ENCODE measurements around the gene C4A.
A peak's percentile ranks its signal among the peaks of the same experiment; 100 is the strongest.
"Not testable (repeated sequence)": the region's sequence is repeated elsewhere in the genome, so short reads cannot be mapped to it uniquely, and the experiment has no call there.

Gene C4A

DNA sequence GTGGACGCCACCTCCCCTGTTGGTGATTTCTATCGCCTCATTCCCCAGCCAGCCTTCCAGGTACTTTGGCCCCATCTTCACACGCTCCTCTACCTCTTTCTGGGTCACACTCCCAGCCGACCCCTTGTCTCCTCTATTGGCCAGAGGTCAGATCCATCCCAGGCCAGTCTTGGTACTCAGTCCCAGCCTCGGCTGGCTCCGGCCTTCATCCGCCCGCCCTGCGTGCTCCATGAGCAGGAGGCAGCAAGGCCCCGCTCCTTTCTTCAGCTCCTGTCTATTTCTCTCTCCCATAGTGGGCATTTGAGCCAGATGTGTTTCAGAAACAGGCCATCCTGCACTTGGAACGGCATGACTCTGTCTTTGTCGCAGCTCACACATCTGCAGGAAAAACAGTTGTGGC, 20.2 kb upstream of the C4A start:
- no peak for DNase-seq (ENCODE audit: low read depth)

DNA sequence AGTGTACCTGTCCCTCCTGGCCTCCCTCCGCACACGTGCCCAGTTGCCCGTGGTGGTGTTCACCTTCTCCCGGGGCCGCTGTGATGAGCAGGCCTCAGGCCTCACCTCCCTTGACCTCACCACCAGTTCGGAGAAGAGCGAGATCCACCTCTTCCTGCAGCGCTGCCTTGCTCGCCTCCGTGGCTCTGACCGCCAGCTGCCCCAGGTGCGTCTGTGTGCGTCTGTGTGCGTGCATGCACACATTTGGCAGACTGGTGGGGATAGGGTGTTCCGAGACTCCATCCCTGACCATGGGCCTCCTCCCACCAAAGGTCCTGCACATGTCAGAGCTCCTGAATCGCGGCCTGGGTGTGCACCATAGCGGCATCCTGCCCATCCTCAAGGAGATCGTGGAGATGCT, 17.9 kb upstream of the C4A start:
- DNase-seq (ENCODE audit: low read depth): no peak

- no peak for DNase-seq (ENCODE audit: low read depth)
Observed at GRCh38 chr6:31965700-31966099, 16.2 kb upstream of the C4A start.

GRCh38 chr6:31966506-31966905, 15.4 kb upstream of the C4A start:
- no peak for DNase-seq (ENCODE audit: low read depth)

DNA sequence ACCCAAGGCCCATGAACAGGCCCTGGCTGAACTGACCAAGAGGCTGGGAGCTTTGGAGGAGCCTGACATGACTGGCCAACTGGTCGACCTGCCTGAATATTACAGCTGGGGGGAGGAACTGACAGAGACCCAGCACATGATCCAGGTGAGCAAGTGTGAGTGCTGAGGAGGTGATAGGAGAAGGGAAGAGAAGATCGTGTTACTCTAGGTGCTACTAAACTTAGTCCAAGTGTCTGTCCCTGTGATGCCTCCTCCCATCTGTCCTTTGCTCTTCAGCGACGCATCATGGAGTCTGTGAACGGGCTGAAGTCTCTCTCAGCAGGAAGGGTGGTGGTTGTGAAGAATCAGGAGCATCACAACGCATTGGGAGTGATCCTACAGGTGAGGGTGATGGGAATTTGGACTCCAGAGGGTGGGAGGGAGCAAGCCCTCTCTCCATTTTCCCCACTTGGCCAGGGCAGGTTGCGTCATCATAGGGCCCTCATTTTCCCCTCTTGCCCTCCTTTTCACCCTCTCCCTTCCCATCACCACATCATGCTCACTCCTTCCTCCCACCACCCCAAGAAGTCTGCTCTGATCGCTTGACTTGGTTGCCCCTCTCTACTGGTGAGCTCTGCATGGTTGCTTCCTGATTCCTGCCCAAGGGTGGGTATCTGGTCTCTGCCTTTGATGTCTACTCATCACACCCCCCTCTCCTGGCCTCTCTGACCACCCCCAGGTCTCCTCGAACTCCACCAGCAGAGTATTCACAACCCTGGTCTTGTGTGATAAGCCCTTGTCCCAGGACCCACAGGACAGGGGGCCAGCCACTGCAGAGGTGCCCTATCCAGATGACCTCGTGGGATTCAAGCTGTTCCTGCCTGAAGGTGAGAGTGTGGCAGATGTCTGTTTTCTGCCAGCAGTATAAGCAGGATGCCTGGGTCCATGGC, 14.6 kb upstream of the C4A start:
- DNase-seq (ENCODE audit: low read depth): no peak

GRCh38 chr6:31967926-31968320, 13.9 kb upstream of the C4A start:
- no peak for DNase-seq (ENCODE audit: low read depth)

- no peak for DNase-seq (ENCODE audit: low read depth)
Observed at GRCh38 chr6:31968326-31968725, 13.5 kb upstream of the C4A start.

- DNase-seq (ENCODE audit: low read depth): no peak
Observed at GRCh38 chr6:31968791-31969711, 12.8 kb upstream of the C4A start.

- DNase-seq (ENCODE audit: low read depth): no peak
Observed at GRCh38 chr6:31969712-31970603, 11.9 kb upstream of the C4A start.

DNA sequence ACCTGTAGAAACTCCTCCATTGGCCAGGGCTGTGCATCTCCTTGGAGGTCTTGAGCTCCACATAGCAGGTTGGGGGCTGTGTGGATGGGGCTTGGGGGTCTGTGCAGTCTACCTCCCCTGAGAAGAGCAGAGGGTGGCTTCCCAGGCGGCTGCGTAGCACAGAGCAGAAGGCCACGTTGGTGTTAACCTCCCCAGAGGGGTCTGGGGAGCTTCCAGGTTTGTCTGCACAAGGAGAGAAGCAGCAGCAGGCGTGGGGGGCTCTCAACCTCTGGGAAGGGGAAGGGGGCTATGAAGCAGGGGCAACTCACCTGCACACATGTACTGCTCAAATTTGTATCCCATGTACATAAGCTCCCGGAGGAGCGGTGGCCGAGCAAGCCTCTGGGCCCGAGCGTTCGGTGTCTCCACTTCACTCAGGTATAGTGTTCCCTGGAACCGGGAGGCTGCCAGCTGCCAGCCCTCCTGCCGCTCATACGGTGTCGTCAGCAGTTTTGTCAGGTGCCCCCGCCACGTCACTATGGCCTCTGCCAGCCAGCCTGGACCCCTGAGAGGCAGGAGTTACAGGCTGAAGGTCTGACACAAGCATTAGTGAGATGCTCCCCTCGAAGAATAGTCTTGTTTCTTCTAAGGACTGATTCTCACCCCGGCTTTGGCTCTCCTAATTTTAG, 11.1 kb upstream of the C4A start:
- DNase-seq (ENCODE audit: low read depth): no peak

GRCh38 chr6:31971279-31971992, 10.4 kb upstream of the C4A start:
- no peak for DNase-seq (ENCODE audit: low read depth)

GRCh38 chr6:31971993-31972708, 9.7 kb upstream of the C4A start, which contains the start of gene DXO:
DXO (minus strand) TSS chr6:31972138; CDS start chr6:31971675, 463 bp downstream.
- peak; percentile 98 for DNase-seq (ENCODE audit: low read depth)

DNA sequence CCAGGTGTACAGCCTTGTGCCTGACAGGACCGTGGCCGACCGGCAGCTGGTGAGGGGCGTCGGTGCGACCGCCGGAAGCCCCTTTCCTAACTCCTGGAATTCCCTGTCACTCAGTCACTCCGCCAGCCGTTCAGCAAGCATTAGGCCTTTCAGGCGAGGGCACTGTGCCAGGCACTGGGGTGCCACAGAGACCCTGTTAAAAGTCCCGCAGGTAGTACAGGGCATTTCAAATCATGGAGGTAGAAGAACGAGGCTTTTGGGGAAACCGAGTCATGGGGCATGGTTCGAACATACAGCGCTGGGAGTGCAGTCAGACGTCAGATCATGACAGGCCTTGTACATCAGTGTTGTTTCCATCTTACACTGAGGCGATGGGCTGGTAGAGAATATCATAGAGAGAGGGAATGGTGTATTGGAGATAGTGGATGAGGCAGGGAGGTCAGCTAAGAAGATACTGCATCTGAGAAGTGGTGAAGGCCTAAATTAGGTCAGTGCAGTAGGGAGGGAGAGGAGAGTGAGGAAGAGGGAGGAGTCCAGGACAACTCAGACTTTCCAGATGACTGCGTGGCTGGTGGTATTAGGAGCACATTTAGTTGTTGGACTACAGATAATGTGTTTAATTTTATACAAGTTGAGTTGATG, 9.0 kb upstream of the C4A start:
- no peak for DNase-seq (ENCODE audit: low read depth)

DNA sequence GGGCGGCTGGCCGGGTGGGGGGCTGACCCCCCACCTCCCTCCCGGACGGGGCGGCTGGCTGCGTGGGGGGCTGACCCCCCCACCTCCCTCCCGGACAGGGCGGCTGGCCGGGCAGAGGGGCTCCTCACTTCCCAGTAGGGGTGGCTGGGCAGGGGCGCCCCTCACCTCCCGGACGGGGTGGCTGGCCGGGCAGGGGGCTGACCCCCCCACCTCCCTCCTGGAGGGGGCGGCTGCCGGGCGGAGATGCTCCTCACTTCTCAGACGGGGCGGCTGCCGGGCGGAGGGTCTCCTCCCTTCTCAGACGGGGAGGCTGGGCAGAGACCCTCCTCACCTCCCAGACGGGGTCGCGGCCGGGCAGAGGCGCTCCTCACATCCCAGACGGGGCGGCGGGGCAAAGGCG, 5.8 kb upstream of the C4A start:
- DNase-seq (ENCODE audit: low read depth): not testable (repeated sequence)

GRCh38 chr6:31977816-31978431, 3.9 kb upstream of the C4A start:
- no peak for DNase-seq (ENCODE audit: low read depth)

- no peak for DNase-seq (ENCODE audit: low read depth)
Observed at GRCh38 chr6:31978831-31979230, 3.0 kb upstream of the C4A start.

DNA sequence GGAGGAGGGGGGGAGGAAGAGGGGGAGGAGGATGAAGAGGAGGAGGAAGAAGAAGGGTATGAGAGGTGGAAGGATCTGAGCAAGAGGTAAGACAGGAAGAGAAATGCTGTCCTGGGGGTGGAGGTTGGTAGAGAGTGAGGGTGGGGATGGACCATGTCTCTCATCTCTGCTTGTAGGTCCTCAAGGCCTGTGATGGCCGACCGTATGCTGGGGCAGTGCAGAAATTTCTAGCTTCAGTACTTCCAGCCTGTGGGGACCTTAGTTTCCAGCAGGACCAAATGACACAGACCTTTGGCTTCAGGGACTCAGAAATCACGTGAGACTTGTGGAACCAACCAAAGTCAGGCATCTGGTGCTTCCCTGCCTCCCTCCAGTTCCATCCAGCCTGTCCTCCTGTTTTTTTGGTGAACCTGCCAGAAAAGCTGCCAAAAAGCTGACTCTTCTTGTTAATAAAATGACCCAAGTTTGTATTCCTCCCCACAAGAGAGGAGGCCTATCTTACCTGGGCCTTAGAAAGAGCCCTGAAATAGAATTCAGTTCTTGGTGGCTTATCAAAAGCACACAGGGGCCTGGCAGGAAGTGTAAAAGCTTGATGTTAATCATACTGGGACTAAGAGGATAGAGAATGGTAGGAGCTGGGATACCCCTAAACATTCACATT, 2.5 kb upstream of the C4A start:
- no peak for DNase-seq (ENCODE audit: low read depth)

DNA sequence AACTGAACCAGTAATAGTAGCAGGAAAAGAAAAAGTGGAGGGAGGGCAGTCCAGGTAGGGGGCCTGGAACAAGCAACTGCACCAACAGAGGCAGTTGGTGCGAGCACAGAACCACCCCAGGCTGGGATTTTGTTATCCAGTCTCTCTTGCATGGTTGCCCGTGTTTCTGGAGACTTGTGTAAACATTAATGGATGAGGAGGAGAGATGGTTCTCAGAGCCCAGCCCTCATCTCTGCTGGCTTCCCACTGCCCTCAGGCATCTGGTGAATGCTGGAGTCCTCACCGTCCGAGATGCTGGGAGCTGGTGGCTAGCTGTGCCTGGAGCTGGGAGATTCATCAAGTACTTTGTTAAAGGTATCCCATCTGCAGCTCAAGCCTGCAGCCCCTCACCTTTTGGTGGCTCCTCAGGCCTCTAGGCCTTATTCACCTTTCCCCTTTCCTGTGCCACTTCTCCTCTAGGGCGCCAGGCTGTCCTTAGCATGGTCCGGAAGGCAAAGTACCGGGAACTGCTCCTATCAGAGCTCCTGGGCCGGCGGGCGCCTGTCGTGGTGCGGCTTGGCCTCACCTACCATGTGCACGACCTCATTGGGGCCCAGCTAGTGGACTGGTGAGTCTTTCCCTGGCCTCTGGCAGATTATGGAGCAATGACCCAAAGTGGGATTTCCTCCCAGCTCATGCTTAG, 1.5 kb upstream of the C4A start:
- not testable (repeated sequence) for DNase-seq (ENCODE audit: low read depth)

All from GM04504 (cell line).